WTC11 (cell line): ENCODE measurements around the gene EPHX1.

Experiments used
- CTCF ChIP-seq: fragments of 200-600 bp; IDR thresholded peaks from 2 replicates; pipeline ENCODE4 v1.8.0; 2022; ENCODE audit warnings: antibody characterized with exemption
- FOXP1 ChIP-seq: sonication (generic); formaldehyde crosslinking; IDR thresholded peaks from 2 replicates; pipeline ENCODE4 v1.8.0; 2022; ENCODE audit warnings: missing genetic modification reagents, mild to moderate bottlenecking, moderate library complexity, borderline replicate concordance
- MAX ChIP-seq: sonication (generic); formaldehyde crosslinking; IDR thresholded peaks from 2 replicates; pipeline ENCODE4 v1.8.0; 2022; ENCODE audit warnings: mild to moderate bottlenecking, missing genetic modification reagents
- NFYB ChIP-seq: sonication (generic); formaldehyde crosslinking; conservative IDR thresholded peaks from 2 replicates; pipeline ENCODE4 v1.8.0; 2022; ENCODE audit warnings: low read depth, missing genetic modification reagents
- PRRX2 ChIP-seq: fragments of 250-450 bp; sonication (Bioruptor Pico); IDR thresholded peaks from 2 replicates; pipeline ENCODE4 v1.8.0; 2021; ENCODE audit warnings: mild to moderate bottlenecking
- SP1 ChIP-seq: sonication (generic); formaldehyde crosslinking; conservative IDR thresholded peaks from 2 replicates; pipeline ENCODE4 v1.8.1; 2022; ENCODE audit warnings: missing genetic modification reagents
- ZBTB43 ChIP-seq: sonication (generic); formaldehyde crosslinking; IDR thresholded peaks from 2 replicates; pipeline ENCODE4 v1.8.1; 2023; ENCODE audit warnings: mild to moderate bottlenecking, missing genetic modification reagents
- ZNF138 ChIP-seq: sonication (generic); formaldehyde crosslinking; conservative IDR thresholded peaks from 2 replicates; pipeline ENCODE4 v1.8.1; 2022; ENCODE audit warnings: mild to moderate bottlenecking, moderate library complexity, missing genetic modification reagents
- ZNF232 ChIP-seq: sonication (generic); formaldehyde crosslinking; IDR thresholded peaks from 2 replicates; pipeline ENCODE4 v1.8.0; 2022; ENCODE audit warnings: mild to moderate bottlenecking, missing genetic modification reagents
- TF ChIP-seq, protein P1 (sequence below): sonication (generic); formaldehyde crosslinking; IDR thresholded peaks from 2 replicates; pipeline ENCODE4 v1.8.1; 2023; ENCODE audit warnings: mild to moderate bottlenecking, moderate library complexity, missing genetic modification reagents

DNA sequence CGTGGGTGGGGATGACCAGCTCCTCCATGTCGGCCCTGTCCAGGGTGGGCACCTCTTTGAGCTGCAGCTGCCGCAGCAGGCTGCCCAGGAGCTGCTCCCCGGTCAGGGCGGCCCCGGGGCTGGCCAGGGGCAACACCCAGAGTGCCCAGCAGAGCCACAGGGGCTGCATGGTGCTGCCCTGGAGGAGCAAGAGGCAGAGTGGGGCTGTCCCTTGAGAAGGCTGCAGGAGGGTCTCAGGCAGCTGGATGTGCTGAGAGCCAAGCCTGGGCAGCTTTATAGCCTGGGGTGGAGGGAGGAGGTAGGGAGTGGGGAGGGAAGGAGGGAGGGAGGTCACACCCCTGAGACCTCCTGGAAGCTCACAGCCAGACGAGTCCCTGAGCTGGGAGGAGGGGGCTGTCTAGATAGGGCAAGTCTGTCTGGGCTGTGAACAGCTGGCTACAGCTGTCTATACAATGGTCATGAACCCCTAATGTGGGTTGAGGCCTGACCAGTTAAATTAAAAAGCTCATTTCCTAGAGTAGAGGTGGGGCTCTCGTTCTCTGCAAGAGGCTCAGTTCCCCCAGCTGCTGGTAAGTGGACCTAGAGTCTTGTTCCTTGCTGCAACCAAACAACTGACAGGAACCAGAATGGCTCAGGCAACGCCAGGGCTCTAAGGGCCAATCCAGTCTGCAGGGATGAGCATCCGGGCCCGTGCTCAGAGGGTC is 79.1 kb downstream of the EPHX1 start, which contains the start of gene LEFTY1:
- TF ChIP-seq NFYB (CRISPR knock-in tag) (no peak), PRRX2 (CRISPR knock-in tag) (no peak), CTCF (no peak), ZBTB43 (CRISPR knock-in tag) (no peak), FOXP1 (CRISPR knock-in tag) (no peak), ZNF138 (no peak), ZNF232 (CRISPR knock-in tag) (no peak), MAX (CRISPR knock-in tag) (no peak), SP1 (CRISPR knock-in tag) (no peak)
- TF ChIP-seq, protein P1, sequence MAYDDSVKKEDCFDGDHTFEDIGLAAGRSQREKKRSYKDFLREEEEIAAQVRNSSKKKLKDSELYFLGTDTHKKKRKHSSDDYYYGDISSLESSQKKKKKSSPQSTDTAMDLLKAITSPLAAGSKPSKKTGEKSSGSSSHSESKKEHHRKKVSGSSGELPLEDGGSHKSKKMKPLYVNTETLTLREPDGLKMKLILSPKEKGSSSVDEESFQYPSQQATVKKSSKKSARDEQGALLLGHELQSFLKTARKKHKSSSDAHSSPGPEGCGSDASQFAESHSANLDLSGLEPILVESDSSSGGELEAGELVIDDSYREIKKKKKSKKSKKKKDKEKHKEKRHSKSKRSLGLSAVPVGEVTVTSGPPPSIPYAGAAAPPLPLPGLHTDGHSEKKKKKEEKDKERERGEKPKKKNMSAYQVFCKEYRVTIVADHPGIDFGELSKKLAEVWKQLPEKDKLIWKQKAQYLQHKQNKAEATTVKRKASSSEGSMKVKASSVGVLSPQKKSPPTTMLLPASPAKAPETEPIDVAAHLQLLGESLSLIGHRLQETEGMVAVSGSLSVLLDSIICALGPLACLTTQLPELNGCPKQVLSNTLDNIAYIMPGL, result no peak
